Measurements from ENCODE around the gene DLGAP5.

The DLGAP5 gene

GRCh38 chr14:55170526-55170925 is 20.9 kb downstream of the DLGAP5 start:
- no peak for TF ChIP-seq CTCF (IDR thresholded peaks at IDR 0.05; ENCODE audit: low read depth, low read length)
- peaks cover 46% of the 10 kb centered on the region for H3K36me3 ChIP-seq

DNA sequence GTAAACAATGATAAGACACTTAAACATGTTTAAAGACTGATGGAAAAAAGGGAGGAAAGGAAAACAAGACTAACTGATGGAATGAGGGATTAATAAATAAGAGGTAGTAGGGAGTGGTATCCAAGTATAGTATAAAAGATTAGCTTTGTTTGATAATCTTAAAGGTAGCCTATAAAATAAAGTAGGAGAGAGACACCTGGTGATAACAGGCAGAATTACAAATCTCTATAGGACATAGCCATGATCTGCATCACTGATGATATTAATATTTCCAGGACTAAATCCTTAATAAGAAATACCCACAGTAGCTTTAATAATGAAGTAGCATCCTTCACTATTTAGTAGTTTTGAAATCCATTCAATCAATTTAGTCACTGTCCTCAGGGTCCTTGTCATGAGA is 30.4 kb downstream of the DLGAP5 start:
- H3K9me3 ChIP-seq, result no peaks in the 10 kb centered on the region
- DNase-seq, result no peak
- H3K36me3 ChIP-seq, result peaks cover 49% of the 10 kb centered on the region
- TF ChIP-seq CTCF (IDR thresholded peaks at IDR 0.05; ENCODE audit: low read depth, low read length), result peak; percentile 52
- H3K27me3 ChIP-seq, result no peaks in the 10 kb centered on the region
- no peaks in the 10 kb centered on the region for H3K4me1 ChIP-seq
- H3K4me3 ChIP-seq (ENCODE audit: low read depth, low read length), result no peak overlapping the region

More at GRCh38 chr14:55170526-55170925, 20.9 kb downstream of the DLGAP5 start:
- H3K4me3 ChIP-seq (ENCODE audit: low read depth, low read length), result no peak overlapping the region
- no peak for DNase-seq
- H3K9me3 ChIP-seq, result no peaks in the 10 kb centered on the region
- no peaks in the 10 kb centered on the region for H3K4me1 ChIP-seq
- no peaks in the 10 kb centered on the region for H3K27me3 ChIP-seq

GRCh38 chr14:55158412-55158811 is 33.0 kb downstream of the DLGAP5 start:
- Histone ChIP-seq H3K36me3 (peaks cover 57% of the 10 kb centered on the region), H3K4me1 (no peaks in the 10 kb centered on the region), H3K4me3 (ENCODE audit: low read depth, low read length) (no peak overlapping the region), H3K9me3 (no peaks in the 10 kb centered on the region), H3K27me3 (no peaks in the 10 kb centered on the region)
- no peak for TF ChIP-seq CTCF (IDR thresholded peaks at IDR 0.05; ENCODE audit: low read depth, low read length)
- DNase-seq, result no peak

DNA sequence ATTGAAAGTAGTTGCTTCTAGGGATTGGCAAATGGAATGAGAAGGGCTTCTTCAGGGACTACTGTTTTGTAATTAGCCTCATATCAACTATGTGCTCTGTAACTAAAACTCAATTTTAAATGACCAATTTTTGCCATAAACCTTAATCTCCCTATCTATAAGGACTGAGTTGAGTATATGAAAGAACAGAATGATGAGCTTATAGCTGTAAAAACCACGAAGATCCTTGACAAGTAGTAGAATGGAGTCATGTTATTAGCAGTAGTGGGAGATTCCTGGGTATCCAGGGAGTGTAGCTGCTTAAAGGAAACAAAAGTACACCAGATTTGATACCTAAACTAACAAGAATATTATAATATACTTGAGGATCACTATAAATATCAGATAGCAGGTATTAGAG is 34.3 kb downstream of the DLGAP5 start:
- Histone ChIP-seq H3K9me3 (no peaks in the 10 kb centered on the region), H3K4me1 (no peaks in the 10 kb centered on the region), H3K4me3 (ENCODE audit: low read depth, low read length) (no peak overlapping the region), H3K36me3 (peaks cover 63% of the 10 kb centered on the region), H3K27me3 (no peaks in the 10 kb centered on the region)
- no peak for TF ChIP-seq CTCF (IDR thresholded peaks at IDR 0.05; ENCODE audit: low read depth, low read length)
- DNase-seq, result no peak

DNA sequence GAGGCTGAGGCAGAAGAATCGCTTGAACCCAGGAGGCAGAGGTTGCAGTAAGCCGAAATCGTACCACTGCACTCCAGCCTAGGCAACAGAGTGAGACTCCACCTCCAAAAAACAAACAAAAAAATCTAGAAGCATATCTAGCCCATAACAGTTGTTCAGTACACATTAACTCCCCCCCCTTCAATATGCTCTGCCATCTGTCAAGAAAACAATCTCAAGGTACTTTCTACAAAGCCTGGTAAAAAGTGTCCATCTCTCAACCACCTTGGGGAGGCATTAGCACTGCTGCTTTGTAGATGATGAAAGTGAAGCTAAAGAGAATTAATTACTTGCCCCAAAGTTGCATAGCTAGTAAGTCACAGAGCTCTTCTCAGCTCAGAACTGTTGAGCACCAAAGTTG is 37.4 kb downstream of the DLGAP5 start:
- H3K4me3 ChIP-seq (ENCODE audit: low read depth, low read length), result no peak overlapping the region
- no peaks in the 10 kb centered on the region for H3K27me3 ChIP-seq
- H3K4me1 ChIP-seq, result no peaks in the 10 kb centered on the region
- peaks cover 61% of the 10 kb centered on the region for H3K36me3 ChIP-seq
- TF ChIP-seq CTCF (IDR thresholded peaks at IDR 0.05; ENCODE audit: low read depth, low read length), result no peak
- DNase-seq, result no peak
- H3K9me3 ChIP-seq, result no peaks in the 10 kb centered on the region

- no peaks in the 10 kb centered on the region for H3K27me3 ChIP-seq
- no peak overlapping the region for H3K4me3 ChIP-seq (ENCODE audit: low read depth, low read length)
- no peaks in the 10 kb centered on the region for H3K4me1 ChIP-seq
- H3K36me3 ChIP-seq, result peaks cover 69% of the 10 kb centered on the region
- DNase-seq, result no peak
- H3K9me3 ChIP-seq, result no peaks in the 10 kb centered on the region
- TF ChIP-seq CTCF (IDR thresholded peaks at IDR 0.05; ENCODE audit: low read depth, low read length), result no peak
These were observed 39.2 kb downstream of the DLGAP5 start for GRCh38 chr14:55152052-55152753.
